Progenitor cell of endocrine pancreas (in vitro differentiated cells): Measurements from ENCODE around the gene GUCD1. TPM values are rescaled to one million over a fixed set of nuclear protein-coding genes. Genes with fewer than 3 reads are reported as not detected.

Experiments used
- DNase-seq: peaks from one replicate; pipeline ENCODE4 v3.0.0; 2021; ENCODE audit warnings: low spot score; ENCODE audit not compliant: unreplicated experiment
- H3K27ac Mint-ChIP-seq: 2 replicates; pipeline ENCODE4 v1.8.0; 2021; ENCODE audit warnings: mild to moderate bottlenecking, moderate library complexity, mixed read lengths
- H3K27me3 Mint-ChIP-seq: 2 replicates; pipeline ENCODE4 v1.8.0; 2021; ENCODE audit warnings: mixed read lengths
- H3K36me3 Mint-ChIP-seq: 2 replicates; pipeline ENCODE4 v1.8.0; 2022; ENCODE audit warnings: mixed read lengths; ENCODE audit not compliant: insufficient read depth
- H3K4me1 Mint-ChIP-seq: 2 replicates; pipeline ENCODE4 v1.8.0; 2021; ENCODE audit warnings: low read depth, mixed read lengths
- H3K4me3 Mint-ChIP-seq: 2 replicates; pipeline ENCODE4 v1.8.0; 2021; ENCODE audit warnings: low read depth, mild to moderate bottlenecking, moderate library complexity, mixed read lengths
- H3K9me3 Mint-ChIP-seq: 2 replicates; pipeline ENCODE4 v1.8.0; 2021; ENCODE audit warnings: low read depth, mixed read lengths
- total RNA-seq: library from RNA; stranded (reverse); gene quantifications from 2 replicates; pipeline ENCODE4 v1.2.1, GENCODE V29; 2021
- TF ChIP-seq, protein P1 (sequence below): fragments of 200-600 bp; sonication (generic); IDR thresholded peaks from one replicate; pipeline ENCODE4 v1.5.0; 2021; ENCODE audit warnings: antibody characterized with exemption, mild to moderate bottlenecking; ENCODE audit not compliant: unreplicated experiment

GUCD1 gene
- total RNA-seq, 1 donor from 2014 or later: 67.5 TPM

- H3K27ac Mint-ChIP-seq: no peak overlapping the region
- peaks cover 6% of the 10 kb centered on the region for H3K4me1 Mint-ChIP-seq
- H3K27me3 Mint-ChIP-seq: no peaks in the 10 kb centered on the region
- peaks cover 8% of the 10 kb centered on the region for H3K36me3 Mint-ChIP-seq
- no peak for DNase-seq
- TF ChIP-seq, protein P1, sequence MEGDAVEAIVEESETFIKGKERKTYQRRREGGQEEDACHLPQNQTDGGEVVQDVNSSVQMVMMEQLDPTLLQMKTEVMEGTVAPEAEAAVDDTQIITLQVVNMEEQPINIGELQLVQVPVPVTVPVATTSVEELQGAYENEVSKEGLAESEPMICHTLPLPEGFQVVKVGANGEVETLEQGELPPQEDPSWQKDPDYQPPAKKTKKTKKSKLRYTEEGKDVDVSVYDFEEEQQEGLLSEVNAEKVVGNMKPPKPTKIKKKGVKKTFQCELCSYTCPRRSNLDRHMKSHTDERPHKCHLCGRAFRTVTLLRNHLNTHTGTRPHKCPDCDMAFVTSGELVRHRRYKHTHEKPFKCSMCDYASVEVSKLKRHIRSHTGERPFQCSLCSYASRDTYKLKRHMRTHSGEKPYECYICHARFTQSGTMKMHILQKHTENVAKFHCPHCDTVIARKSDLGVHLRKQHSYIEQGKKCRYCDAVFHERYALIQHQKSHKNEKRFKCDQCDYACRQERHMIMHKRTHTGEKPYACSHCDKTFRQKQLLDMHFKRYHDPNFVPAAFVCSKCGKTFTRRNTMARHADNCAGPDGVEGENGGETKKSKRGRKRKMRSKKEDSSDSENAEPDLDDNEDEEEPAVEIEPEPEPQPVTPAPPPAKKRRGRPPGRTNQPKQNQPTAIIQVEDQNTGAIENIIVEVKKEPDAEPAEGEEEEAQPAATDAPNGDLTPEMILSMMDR: no peak
- H3K4me3 Mint-ChIP-seq: no peak overlapping the region
- no peaks in the 10 kb centered on the region for H3K9me3 Mint-ChIP-seq
Measured at GRCh38 chr22:24567668-24568067, 12.7 kb upstream of the GUCD1 start.

DNA sequence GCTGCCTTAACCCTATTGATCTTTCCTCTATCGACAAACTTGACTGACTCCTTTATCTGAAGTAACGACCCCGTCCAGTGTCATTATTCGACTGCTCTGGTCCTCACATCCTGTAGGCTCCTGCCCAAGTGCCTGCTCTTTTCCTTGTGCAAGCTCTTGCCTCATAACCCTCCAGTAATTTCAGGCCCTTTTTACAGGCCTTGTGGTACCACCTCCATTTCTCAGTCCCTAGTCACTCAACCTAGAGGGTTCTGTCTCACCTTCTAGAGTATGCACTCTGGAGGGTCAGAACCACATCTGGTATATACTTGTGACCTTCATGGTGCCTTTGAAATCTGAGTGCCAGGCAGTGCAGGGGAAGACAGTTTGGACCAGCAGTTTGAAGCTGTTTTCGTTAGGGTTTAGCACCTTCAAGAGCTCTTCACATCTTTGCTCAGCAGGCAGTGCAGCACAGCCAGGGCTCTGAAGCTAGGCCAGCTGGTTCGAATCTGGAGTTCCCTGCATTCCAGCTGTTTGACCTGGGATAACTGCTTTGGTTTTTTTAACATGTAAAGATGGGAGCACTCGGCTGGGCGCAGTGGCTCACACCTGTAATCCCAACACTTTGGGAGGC is 12.1 kb upstream of the GUCD1 start:
- Mint-ChIP-seq H3K36me3 (peaks cover 8% of the 10 kb centered on the region), H3K4me1 (peaks cover 6% of the 10 kb centered on the region), H3K27me3 (no peaks in the 10 kb centered on the region), H3K4me3 (no peak overlapping the region), H3K9me3 (no peaks in the 10 kb centered on the region), H3K27ac (peak overlapping the region; percentile 57)
- TF ChIP-seq, protein P1: no peak
- no peak for DNase-seq

DNA sequence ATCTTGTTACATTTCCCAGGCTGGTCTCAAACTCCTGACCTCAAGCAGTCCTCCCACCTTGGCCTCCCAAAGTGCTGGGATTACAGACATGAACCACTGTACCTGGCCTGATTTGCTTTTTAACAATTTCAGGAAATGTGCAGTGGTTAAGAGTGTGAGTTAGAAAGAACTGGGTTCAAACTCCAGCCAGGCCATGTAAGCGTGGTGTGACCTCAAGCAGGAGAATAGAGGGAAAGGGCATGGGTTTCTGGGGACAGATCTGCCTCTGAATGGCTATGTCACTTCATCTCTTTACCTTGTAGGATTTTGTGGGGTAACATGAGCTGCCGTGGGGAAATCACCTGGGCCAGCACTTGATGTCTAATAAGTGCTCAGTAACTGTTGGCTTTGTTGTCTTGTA is 10.1 kb upstream of the GUCD1 start:
- no peaks in the 10 kb centered on the region for H3K9me3 Mint-ChIP-seq
- no peak overlapping the region for H3K4me3 Mint-ChIP-seq
- no peaks in the 10 kb centered on the region for H3K27me3 Mint-ChIP-seq
- DNase-seq: no peak
- TF ChIP-seq, protein P1: no peak
- peaks cover 6% of the 10 kb centered on the region for H3K4me1 Mint-ChIP-seq
- no peak overlapping the region for H3K27ac Mint-ChIP-seq
- H3K36me3 Mint-ChIP-seq: peaks cover 5% of the 10 kb centered on the region

DNA sequence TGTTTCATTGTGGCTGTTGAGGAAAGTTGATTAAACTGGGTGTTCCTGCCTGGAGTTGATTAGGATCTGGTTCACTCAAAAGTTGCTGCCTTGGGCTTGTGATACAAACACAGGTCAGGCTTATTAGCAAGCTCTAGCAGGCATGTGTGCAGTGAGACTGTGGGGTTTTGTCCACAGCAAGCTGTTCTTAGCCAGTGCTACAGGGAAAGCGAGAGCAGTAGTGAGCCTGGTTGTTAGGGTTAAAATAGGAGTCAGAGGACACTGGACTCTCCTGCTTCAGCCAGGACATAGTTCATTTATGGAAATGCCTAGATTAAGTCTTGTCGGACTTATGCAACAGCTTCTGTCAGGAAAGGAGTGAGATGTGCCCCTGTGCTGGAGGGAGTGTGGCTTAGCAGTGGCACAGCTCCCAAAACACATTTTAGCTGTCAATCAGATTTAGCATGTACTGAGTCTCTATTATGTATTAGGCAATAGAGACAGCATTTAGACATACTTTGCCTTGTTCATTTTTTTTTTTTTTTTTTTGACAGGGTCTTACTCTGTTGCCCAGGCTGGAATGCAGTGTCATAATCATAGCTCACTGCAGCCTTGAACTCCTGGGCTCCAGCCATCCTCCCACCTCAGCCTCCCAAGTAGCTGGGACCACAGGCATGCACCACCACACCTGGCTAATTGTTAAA is 9.6 kb upstream of the GUCD1 start:
- Mint-ChIP-seq H3K4me3 (no peak overlapping the region), H3K27me3 (no peaks in the 10 kb centered on the region), H3K27ac (no peak overlapping the region), H3K4me1 (peaks cover 6% of the 10 kb centered on the region), H3K9me3 (no peaks in the 10 kb centered on the region), H3K36me3 (peaks cover 5% of the 10 kb centered on the region)
- TF ChIP-seq, protein P1: no peak
- DNase-seq: no peak

GRCh38 chr22:24563246-24563645 is 8.3 kb upstream of the GUCD1 start:
- Mint-ChIP-seq H3K27ac (no peak overlapping the region), H3K36me3 (peaks cover 9% of the 10 kb centered on the region), H3K4me3 (no peak overlapping the region), H3K4me1 (peaks cover 10% of the 10 kb centered on the region), H3K9me3 (no peaks in the 10 kb centered on the region), H3K27me3 (no peaks in the 10 kb centered on the region)
- TF ChIP-seq, protein P1: no peak
- no peak for DNase-seq
